ENCODE results near the gene SNX15. TPM values are rescaled to one million over a fixed set of nuclear protein-coding genes. Genes with fewer than 3 reads are reported as not detected.
"Not testable (repeated sequence)": the region's sequence is repeated elsewhere in the genome, so short reads cannot be mapped to it uniquely, and the experiment has no call there.

SNX15 gene
- total RNA-seq, 2 donors from 2014 or later, result 20.7 to 22.7 TPM

DNA sequence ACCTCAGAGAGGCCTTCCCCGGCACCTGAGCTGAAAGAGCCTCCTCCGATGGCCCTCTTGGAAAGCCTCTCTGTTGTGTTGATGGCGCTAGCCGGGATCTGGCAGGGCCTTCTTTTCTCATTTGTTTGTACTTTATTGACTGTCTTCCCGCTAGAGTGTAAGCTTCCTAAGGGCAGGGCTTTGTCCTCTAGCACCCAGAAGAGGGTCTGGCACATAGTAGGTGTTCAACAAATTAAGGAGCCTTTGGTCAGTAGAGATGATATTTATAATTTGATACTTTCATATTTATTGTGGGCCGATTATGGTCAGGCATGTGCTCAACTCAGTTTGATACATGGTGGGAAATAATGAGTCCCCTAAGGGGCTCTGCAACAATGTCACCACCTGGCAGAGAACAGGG, 9.3 kb upstream of the SNX15 start:
- DNase-seq (ENCODE audit: low spot score) (no peak), ATAC-seq (ENCODE audit: insufficient number of reproducible peaks, low FRiP score, low read depth) (no peak)
- peaks cover 12 to 19% of the 10 kb centered on the region in 2 donors for H3K4me1 ChIP-seq (ENCODE audit: control insufficient read depth in 1 of 2, low read depth in 2 of 2)
- H3K27ac ChIP-seq, result no peak overlapping the region
- H3K36me3 ChIP-seq, result peaks cover 20% of the 10 kb centered on the region
- no peak overlapping the region for H3K4me3 ChIP-seq
- TF ChIP-seq, protein P1, sequence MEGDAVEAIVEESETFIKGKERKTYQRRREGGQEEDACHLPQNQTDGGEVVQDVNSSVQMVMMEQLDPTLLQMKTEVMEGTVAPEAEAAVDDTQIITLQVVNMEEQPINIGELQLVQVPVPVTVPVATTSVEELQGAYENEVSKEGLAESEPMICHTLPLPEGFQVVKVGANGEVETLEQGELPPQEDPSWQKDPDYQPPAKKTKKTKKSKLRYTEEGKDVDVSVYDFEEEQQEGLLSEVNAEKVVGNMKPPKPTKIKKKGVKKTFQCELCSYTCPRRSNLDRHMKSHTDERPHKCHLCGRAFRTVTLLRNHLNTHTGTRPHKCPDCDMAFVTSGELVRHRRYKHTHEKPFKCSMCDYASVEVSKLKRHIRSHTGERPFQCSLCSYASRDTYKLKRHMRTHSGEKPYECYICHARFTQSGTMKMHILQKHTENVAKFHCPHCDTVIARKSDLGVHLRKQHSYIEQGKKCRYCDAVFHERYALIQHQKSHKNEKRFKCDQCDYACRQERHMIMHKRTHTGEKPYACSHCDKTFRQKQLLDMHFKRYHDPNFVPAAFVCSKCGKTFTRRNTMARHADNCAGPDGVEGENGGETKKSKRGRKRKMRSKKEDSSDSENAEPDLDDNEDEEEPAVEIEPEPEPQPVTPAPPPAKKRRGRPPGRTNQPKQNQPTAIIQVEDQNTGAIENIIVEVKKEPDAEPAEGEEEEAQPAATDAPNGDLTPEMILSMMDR (IDR thresholded peaks at IDR 0.05), result no peak
- H3K27me3 ChIP-seq (replicated peaks; ENCODE audit: insufficient read depth), result no peaks in the 10 kb centered on the region
- H3K9me3 ChIP-seq, result no peaks in the 10 kb centered on the region

DNA sequence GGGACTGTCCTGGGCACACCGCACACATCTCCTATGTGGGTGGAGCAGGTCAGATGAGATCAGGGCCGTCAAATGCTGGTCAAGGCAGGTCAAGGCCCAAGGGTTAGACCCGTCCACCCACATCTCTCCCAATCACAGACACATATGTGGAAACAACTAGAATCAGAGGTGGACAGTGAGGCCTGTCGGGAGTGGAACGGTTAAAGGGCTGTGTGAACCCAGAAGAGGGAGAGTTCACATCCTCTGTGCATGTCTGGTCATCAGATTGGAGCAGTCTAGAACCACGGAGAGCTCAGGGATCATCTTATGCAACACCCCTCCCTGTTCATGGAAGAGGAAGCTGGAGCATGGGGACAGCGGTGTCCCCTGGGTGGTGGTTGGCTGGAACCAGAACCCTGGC, 7.4 kb upstream of the SNX15 start:
- TF ChIP-seq, protein P1 (IDR thresholded peaks at IDR 0.05), result no peak
- ATAC-seq (ENCODE audit: insufficient number of reproducible peaks, low FRiP score, low read depth), result no peak

DNA sequence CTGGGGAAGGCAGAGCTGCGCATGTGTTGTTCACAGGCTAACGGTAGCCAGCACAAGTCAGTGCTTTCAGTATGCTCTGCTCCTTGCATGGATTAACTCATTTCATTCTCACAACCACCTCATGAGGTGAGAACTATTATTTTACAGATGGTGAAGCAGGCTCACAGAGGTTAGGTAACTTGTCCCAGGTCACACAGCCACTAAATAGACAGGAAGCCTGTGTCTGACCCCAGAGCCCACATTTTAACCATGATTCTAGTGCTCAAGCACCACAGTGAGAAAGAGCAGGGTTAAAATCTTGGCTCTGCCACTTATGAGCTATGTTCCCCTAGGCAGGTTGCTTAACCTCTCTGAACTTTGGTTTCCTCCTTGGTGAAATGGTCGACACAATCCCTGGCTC, 6.2 kb upstream of the SNX15 start:
- Histone ChIP-seq H3K4me3 (no peak overlapping the region), H3K27ac (no peak overlapping the region), H3K27me3 (replicated peaks; ENCODE audit: insufficient read depth) (no peaks in the 10 kb centered on the region), H3K4me1 (ENCODE audit: control insufficient read depth in 1 of 2, low read depth in 2 of 2) (no peaks in the 10 kb centered on the region), H3K36me3 (peaks cover 20% of the 10 kb centered on the region), H3K9me3 (no peaks in the 10 kb centered on the region)
- TF ChIP-seq, protein P1 (IDR thresholded peaks at IDR 0.05), result no peak
- no peak for ATAC-seq (ENCODE audit: insufficient number of reproducible peaks, low FRiP score, low read depth)
- no peak for DNase-seq (ENCODE audit: low spot score)

More for the DNA sequence above, 7.4 kb upstream of the SNX15 start:
- H3K9me3 ChIP-seq, result no peaks in the 10 kb centered on the region
- H3K36me3 ChIP-seq, result peaks cover 20% of the 10 kb centered on the region
- H3K4me3 ChIP-seq, result no peak overlapping the region
- H3K4me1 ChIP-seq (ENCODE audit: control insufficient read depth in 1 of 2, low read depth in 2 of 2), result peaks cover 6 to 9% of the 10 kb centered on the region in 2 donors
- H3K27me3 ChIP-seq (replicated peaks; ENCODE audit: insufficient read depth), result no peaks in the 10 kb centered on the region
- no peak overlapping the region for H3K27ac ChIP-seq
- DNase-seq (ENCODE audit: low spot score), result no peak

DNA sequence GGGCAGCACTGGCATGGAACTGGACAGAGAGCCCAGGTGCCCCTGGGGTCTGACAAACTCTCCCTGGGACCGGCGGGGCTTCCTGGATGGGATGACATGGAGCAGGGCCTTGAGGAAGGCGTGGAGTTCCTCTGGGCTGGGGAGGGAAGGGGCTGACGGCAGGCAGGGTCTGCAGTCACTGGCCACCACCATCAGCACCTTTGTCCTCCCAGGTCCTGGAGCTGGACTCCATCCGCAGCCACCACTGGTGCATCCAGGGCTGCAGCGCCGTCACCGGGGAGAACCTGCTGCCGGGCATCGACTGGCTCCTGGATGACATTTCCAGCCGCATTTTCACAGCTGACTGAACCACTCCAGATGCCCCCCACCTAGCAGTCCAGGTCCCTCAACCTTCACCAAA, 5.7 kb upstream of the SNX15 start:
- Histone ChIP-seq H3K36me3 (peaks cover 20% of the 10 kb centered on the region), H3K9me3 (no peaks in the 10 kb centered on the region), H3K27ac (no peak overlapping the region), H3K27me3 (replicated peaks; ENCODE audit: insufficient read depth) (no peaks in the 10 kb centered on the region), H3K4me3 (no peak overlapping the region), H3K4me1 (ENCODE audit: control insufficient read depth in 1 of 2, low read depth in 2 of 2) (no peaks in the 10 kb centered on the region)
- DNase-seq (ENCODE audit: low spot score), result no peak
- TF ChIP-seq, protein P1 (IDR thresholded peaks at IDR 0.05), result no peak
- ATAC-seq (ENCODE audit: insufficient number of reproducible peaks, low FRiP score, low read depth), result no peak

DNA sequence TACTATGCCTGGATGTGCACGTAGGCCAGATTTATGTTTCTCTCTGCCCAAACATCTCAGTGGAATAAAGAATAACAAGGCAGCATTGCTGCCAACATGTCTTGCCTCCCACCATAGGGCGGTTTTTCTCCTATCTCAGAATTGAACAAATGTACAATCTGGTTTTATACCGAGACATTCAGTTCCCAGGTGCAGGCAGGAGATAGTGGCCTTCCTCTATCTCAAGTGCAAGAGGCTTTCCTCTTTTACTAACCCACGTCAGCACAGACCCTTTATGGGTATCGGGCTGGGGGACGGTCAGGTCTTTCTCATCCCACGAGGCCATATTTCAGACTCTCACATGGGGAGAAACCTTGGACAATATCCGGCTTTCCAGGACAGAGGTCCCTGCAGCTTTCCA, 3.7 kb upstream of the SNX15 start:
- H3K4me1 ChIP-seq (ENCODE audit: control insufficient read depth in 1 of 2, low read depth in 2 of 2), result peaks cover 4 to 11% of the 10 kb centered on the region in 2 donors
- H3K4me3 ChIP-seq; ATAC-seq (ENCODE audit: insufficient number of reproducible peaks, low FRiP score, low read depth); H3K27ac ChIP-seq; H3K27me3 ChIP-seq (replicated peaks; ENCODE audit: insufficient read depth); DNase-seq (ENCODE audit: low spot score); H3K9me3 ChIP-seq: not testable (repeated sequence)
- H3K36me3 ChIP-seq, result peaks cover 20% of the 10 kb centered on the region

DNA sequence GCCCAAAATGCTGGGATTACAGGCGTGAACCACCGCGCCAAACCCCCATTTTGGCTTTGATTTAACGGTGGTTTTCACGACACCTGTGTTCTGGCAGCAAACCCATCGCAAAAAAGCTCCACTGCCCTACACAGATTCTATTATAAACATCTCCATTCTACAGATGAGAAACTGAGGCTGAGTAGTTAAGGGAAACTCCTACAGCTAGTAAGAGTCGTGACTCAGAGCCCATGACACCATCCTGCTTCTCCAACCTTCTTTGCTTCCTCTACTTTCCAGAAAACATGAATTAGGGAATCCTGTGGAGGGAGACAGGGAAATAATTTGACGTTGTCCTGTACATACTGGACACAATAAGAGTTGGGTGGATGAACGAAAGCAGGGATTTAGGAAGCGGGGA, 429 bp upstream of the SNX15 start:
- Histone ChIP-seq H3K9me3 (no peaks in the 10 kb centered on the region), H3K4me3 (peak overlapping the region; percentile 75), H3K4me1 (ENCODE audit: control insufficient read depth in 1 of 2, low read depth in 2 of 2) (peaks cover 7 to 14% of the 10 kb centered on the region in 2 donors), H3K36me3 (peaks cover 8% of the 10 kb centered on the region), H3K27ac (peak overlapping the region; percentile 75 to 77), H3K27me3 (replicated peaks; ENCODE audit: insufficient read depth) (no peaks in the 10 kb centered on the region)
- TF ChIP-seq, protein P1 (IDR thresholded peaks at IDR 0.05), result no peak
- no peak for DNase-seq (ENCODE audit: low spot score)
- peak; percentile 15 for ATAC-seq (ENCODE audit: insufficient number of reproducible peaks, low FRiP score, low read depth)
